Putamen (tissue), 1 donor: ENCODE data around the gene BSPRY.
A peak's percentile ranks its signal among the peaks of the same experiment; 100 is the strongest.
"Not testable (repeated sequence)": the region's sequence is repeated elsewhere in the genome, so short reads cannot be mapped to it uniquely, and the experiment has no call there.

ENCODE experiments used
- DNase-seq: peaks from one replicate; pipeline ENCODE4 v3.0.0-alpha.2; 2016; ENCODE audit warnings: low spot score

BSPRY gene

DNA sequence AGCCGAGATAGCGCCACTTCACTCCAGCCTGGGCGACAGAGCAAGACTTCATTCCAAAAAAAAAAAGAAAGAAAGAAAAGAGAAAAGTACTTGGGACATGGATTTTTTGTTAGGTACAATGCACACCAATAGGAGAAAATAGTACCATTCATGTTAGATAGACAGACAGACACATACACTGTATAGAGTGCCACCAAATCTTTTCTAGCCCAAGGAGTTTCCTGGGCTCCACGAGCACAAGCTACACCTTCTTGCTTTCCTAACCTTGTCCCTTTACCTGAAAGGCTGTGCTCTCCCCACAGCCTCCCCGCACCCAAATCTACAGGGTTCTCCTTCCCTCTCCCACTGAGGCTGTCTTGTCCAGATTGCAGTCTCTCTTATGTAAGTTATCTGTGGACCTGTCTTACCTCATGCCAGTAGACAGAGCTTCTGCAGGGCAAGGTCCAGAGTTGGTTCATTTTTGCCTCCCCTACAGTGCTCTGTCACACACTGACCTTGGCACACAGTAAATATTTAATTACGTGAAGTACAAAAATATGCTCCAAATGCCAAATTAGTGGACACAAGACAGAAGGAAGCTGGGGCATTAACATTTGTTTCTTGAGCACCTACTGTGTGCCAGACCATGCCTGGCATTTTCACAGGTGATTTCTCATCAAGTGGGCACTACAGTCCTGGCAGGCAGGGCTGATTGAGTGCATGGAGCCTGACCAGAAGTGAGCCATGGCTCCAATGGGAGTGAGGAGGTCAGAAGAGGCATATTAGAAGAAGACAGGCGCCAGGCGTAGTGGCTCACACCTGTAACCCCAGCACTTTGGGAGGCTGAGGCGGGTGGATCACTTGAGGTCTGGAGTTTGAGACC is 45.9 kb downstream of the BSPRY start:
- DNase-seq, result no peak

DNA sequence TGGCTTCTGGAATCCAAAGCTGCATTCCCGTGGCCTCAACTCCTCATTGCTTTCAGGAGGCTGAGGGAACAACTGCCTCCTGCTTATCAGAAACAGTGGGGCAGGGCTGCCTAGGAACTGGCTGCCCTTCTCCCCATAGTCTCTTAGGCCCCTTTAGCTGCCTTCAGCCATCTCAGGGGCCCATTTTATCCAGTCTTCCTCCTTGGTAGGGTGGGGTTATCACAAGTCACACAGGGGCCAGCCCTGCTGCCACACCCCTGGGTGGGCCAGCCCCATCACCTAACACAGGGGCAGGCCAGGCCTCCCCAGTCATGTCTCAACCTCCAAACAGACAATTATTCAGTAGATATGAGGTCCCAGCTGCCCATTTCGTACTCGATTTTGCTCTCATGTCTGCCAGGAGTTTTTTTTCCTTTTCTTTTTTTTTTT is 47.9 kb downstream of the BSPRY start:
- no peak for DNase-seq

DNA sequence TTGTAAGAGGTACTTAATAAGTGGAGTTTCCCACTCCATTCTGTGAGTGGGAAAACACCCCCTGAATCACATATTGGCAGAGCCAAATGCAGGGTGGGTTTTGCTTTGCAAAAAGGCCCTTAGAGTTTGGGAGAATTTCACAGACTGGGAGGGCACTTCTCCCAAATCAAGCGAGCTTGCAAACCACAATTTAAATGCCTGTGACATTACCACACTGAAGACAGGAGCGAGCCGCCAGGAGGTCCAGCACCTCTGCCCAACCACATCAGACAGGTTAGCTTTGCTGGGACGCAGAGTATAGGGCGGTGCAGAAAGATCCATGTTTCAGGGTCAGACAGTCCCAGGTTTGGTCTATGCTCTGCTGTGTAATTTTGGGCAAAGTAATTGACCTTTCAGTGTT is 49.5 kb downstream of the BSPRY start:
- no peak for DNase-seq

DNA sequence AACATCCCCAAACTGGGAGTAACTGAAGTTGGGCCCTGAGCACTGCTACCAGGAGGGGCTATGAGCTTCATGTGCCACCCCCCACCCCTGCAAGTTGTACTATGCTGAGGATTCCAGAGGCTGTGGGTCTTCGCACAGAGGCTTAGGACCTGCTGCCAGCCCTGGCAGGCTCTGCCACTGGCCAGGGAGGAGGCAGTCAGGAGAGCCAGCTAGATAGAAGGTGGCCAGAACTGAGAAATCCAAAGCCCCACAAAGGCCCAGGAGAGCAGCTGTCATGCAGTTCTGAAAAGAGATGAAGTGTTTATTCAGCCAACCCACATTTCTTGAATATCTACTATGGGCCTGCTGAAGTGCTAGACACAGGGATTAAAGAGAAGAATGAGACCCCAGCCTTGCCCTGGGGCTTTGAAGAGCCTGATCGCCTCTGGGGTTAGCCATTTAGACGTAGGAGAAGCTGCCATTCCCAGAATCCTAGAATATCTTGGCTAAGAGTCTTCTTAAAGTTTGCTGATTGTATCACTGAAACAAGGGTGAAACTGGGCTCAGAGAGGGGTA is 50.4 kb downstream of the BSPRY start:
- no peak for DNase-seq

DNA sequence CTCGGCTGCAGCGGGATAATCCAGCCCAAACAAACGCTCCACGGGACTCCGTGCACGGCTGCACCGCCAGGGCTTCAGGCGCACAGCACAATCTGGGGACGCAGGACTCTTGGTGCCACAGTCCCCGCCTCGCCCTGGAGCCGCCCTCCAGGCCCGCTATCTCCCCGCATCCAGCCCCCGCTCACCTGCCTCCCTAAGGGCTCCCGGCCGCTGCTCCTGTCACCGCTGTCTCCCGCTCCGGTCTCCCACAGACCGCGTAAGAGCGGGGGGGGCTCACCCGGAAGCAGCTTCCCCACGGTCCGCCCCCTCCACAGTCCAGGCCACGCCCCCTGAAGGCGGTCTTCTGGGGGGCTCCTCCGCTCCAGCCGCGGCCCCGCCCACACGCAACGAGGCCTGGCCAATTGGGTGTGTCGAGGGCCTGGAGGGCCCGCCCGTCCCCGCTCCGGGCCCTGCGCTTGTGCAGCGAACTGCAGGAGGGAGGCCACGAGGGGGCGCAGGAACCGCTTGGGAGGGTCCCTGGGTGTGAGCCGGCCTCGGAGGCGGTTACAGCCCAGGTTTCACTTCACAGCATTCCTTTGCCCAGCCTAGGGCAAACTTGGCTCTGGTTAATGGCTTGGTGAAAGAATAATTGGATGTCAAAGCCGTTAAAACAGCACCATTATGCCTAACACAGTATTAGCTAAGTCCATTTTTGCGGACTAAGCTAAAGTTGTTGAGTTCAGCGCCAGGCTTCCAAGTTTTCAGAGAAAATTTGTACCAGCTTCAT is 51.9 kb downstream of the BSPRY start, which contains the start of gene ALAD:
Gene ALAD, minus strand, starts transcription at position 258 of the 766 bp plus-strand sequence. CDS start 7,725 bp downstream, outside the sequence.
- DNase-seq, result peak; percentile 99

DNA sequence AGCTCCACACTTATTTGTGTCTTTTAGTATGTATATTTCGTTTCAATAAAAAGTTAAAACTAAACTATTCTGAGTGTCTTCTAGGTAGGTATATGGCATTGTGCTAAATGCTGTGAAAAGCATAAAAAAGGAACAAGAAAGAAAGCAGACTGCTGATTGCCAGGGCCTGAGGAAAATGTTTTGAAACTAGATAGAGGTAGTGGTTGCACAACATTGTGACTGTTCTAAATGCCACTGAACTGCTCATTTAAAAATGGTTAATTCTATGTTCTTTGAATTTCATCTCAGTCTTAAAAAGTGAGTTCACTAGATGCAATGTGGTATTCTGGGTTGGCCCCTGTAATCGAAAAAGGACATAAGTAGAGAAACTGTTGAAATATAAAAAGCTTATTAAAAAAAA is 54.3 kb downstream of the BSPRY start:
- no peak for DNase-seq

DNA sequence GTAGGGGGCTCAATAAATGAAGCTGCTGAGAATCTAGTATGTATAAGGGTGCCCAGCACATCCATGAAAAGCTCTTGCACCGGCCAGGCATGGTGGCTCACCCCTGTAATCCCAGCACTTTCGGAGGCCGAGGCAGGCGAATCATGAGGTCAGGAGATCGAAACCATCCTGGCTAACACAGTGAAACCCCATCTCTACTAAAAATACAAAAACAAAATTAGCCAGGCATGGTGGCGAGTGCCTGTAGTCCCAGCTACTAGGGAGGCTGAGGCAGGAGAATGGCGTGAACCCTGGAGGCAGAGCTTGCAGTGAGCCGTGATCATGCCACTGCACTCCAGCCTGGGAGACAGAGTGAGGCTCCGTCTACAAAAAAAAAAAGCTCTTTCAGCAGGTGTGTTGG is 57.0 kb downstream of the BSPRY start:
- DNase-seq, result not testable (repeated sequence)

DNA sequence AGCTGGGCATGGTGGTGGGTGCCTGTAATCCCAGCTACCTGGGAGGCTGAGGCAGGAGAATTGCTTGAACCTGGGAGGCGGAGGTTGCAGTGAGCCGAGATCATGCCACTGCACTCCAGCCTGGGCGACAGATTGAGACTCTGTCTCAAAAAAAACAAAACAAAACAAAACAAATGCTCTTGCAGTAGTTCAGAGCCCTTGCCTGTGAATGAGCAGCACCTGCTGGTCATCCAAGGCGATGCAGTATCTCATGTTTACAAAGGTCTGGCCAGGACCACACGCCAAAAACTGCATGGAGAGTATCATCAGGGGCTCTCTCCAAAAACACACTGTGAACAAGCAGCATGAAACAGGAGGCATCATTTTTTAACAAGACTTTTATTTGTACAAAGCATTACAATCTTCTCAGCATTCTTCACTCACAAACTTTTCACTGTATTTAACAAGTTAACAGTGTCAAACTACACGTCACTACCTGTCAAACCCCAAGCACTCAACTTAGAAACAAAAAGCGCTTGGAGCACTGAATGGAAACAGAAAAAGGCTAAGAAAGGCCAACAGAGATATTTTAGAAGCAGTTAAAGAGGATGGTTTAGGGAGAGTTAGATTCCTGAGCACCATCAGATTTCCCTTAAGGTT is 57.7 kb downstream of the BSPRY start:
- DNase-seq, result peak; percentile 39

DNA sequence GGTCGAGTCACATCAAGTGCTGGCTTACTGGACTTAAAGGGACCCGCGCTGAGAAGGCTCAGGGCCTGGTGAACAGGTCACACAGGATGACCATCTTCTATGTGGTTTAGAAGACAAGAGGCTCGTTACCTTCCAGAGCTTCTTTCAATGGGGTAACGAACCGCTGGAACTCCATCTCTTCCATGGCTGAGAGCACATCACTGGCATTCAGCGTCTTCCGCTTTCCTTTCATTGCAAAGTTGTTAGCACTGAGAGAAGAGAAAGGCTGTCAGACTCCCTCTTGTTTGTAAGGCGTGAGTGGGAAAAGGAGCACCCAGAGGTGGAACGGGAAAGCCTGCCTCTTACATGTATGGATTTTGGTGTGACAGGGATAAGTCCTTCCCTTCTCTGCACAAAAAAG is 60.1 kb downstream of the BSPRY start:
- no peak for DNase-seq

DNA sequence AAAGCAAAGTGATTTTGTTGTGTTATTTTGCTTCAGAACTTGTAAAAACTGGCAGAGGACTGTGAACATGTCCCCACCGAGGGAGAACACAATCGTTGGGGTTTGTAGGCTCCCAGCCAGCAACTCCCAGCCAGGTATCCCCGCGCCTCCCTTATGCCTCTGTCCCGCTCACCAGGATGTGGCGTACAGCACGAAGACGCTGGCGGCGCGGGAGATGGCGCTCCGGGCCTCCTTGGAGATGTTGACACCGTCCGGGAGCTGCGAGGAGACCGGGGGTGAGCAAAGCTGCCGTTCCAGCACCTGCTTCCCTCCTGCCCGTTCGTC is 60.5 kb downstream of the BSPRY start:
- no peak for DNase-seq

DNA sequence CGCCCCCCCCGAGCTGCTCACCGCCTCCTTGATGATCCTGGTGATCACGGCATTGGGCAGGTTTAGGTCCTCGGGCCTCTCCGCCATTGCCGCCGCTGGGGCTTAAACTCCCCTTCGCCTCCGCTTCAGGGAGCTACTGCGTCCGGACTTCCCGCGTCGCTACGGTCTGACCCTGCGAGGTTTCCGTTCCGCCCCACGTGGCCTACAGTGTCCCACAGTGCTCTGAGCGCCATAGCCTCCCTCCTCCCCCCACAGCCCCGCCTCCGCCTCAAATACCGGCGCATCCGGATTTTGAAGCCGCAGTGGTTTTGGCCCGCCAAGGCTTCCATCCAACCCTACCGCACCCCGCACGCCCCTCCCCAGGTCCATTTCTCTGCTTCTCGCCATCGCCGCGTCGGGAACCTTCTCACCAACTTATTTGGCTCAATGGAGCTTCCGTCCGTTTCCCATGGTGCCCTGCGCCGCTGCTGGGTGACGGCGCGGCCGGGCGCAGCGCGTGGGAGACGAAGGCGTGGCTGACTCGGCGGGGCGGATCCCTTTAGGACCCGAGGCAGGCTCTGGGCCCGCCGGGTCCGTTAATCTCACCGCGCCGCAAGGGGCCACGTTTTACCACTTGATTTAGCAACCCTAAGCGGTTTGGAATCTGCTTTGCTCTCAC is 61.0 kb downstream of the BSPRY start, which contains the start of the genes C9orf43 and POLE3:
Gene C9orf43, plus strand, starts transcription at position 541 of the 658 bp plus-strand sequence. CDS start 2,747 bp downstream, outside the sequence.
Gene POLE3, minus strand, starts transcription at position 469 of the 658 bp plus-strand sequence. Its CDS starts 382 bp downstream, at position 87.
- DNase-seq, result peak; percentile 94

DNA sequence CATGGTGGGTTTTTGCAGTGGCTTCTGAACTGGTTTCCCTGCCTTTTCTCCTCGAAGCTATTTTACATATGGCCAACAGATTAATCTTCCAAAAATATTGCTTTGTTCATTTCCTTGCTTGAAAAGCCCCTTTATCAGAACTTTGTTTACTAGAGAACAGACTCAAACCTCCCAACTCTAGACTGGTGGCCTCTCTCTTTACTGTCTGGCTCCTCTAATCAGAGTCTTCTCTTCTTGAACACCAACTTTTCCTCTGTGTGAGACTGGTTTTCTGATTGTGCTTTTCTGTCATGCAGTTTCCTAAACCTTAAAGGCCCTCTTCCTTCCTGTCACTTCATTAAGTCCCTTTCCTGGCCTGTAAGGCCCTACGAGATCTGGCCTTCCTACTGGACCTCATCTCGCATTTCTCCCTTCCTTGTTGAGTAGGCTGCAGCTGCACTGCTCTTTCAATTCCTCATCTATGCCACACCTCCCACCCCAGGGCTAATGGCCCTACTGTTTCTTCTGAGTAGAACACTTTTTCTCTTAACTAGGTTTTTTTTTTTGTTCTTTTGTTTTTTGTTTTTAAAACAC is 66.9 kb downstream of the BSPRY start:
- DNase-seq, result no peak

DNA sequence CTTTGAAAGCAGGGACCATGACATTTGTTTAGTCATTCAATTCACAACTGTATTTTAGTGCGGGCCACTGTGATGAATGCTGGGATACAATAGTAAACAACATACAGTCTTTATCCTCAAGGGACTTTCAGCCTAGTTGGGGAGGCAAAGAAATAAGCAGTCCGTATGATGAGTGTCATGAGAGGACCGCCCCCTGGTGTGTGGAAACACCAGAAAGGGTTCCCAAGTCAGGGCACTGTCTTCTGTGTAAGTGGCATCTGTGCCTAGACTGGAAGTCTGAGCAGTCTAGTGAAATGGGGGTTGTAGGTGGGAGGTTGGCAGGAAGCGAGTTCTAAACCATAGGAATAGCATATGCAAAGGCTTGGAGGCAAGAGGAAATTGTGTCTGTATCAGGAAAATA is 68.0 kb downstream of the BSPRY start:
- no peak for DNase-seq
